Stomach smooth muscle (tissue), 2 donors: ENCODE measurements around the gene ELMO1.

Experiments used
- H3K27ac ChIP-seq: one replicate; pipeline ENCODE4 v1.7.0; 2013; ENCODE audit warnings: mild to moderate bottlenecking, low read length, inconsistent platforms
- H3K27me3 ChIP-seq, 2 donors: one replicate each; pipeline ENCODE4 v1.7.0; 2013; ENCODE audit warnings: low read length in 2 of 2; ENCODE audit not compliant: insufficient read depth in 2 of 2, control insufficient read depth in 1 of 2
- H3K36me3 ChIP-seq, 2 donors: one replicate each; pipeline ENCODE4 v1.7.0; 2013; ENCODE audit warnings: low read length in 2 of 2; ENCODE audit not compliant: control insufficient read depth in 2 of 2, insufficient read depth in 2 of 2
- H3K4me1 ChIP-seq: one replicate; pipeline ENCODE4 v1.7.0; 2013; ENCODE audit warnings: low read length; ENCODE audit not compliant: control insufficient read depth, insufficient read depth
- H3K4me3 ChIP-seq, 2 donors: one replicate each; pipeline ENCODE4 v1.7.0; 2013; ENCODE audit warnings: low read length in 2 of 2
- H3K9ac ChIP-seq, 2 donors: one replicate each; pipeline ENCODE4 v1.7.0; 2013; ENCODE audit warnings: low read length in 2 of 2, mild to moderate bottlenecking in 1 of 2
- H3K9me3 ChIP-seq, 2 donors: one replicate each; pipeline ENCODE4 v1.7.0; 2013; ENCODE audit warnings: low read length in 2 of 2; ENCODE audit not compliant: control insufficient read depth in 2 of 2
- donor health status: healthy.
- donor health status: Pancreatic carcinoma.

ELMO1 gene

DNA sequence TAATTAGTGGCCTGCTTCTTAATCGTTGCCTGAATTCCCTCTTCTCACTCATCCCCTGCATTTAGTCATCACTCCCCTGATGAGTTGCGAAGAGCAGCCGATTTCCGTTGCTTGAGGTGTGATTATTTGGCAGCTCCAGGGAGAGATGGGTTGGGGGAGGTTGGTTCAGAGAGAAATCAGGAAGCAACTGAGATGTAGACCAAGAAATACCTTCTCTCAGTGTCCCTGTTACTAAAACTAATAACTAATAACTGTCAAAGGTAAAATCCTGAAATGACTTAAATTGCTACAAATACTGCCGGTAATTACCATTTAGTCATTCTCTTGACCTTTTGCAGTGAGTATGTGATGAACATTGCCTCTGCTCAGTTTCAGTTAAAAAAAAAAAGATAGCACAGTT, 76.9 kb downstream of the ELMO1 start:
- H3K9me3 ChIP-seq = peaks cover 6% of the 10 kb centered on the region in 2 donors
- H3K36me3 ChIP-seq = no peaks in the 10 kb centered on the region
- no peaks in the 10 kb centered on the region for H3K4me1 ChIP-seq
- H3K9ac ChIP-seq = no peak overlapping the region
- H3K27ac ChIP-seq = no peak overlapping the region
- no peak overlapping the region for H3K4me3 ChIP-seq
- no peaks in the 10 kb centered on the region for H3K27me3 ChIP-seq

DNA sequence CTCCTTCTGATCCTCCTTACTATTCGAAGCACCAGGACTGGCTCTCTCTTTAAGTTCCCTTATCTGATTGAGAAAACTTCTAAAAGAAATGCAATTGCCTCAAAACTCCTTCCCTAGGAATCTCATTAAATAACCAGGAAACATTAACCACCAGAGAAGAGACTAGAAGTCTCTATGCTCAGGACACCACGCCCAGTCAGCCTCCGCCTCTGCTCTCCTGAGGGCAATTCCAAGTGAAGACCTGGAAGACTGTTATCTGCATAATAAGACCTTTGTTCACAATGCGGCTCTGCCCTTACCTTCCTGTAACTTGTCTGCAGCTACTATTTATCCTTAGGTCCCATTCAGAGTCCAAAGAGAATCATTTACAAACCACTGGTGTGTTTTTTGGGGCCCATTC, 78.8 kb downstream of the ELMO1 start:
- Histone ChIP-seq H3K4me3 (no peak overlapping the region), H3K27me3 (no peaks in the 10 kb centered on the region), H3K4me1 (no peaks in the 10 kb centered on the region), H3K9me3 (no peaks in the 10 kb centered on the region), H3K9ac (no peak overlapping the region), H3K36me3 (no peaks in the 10 kb centered on the region), H3K27ac (no peak overlapping the region)

DNA sequence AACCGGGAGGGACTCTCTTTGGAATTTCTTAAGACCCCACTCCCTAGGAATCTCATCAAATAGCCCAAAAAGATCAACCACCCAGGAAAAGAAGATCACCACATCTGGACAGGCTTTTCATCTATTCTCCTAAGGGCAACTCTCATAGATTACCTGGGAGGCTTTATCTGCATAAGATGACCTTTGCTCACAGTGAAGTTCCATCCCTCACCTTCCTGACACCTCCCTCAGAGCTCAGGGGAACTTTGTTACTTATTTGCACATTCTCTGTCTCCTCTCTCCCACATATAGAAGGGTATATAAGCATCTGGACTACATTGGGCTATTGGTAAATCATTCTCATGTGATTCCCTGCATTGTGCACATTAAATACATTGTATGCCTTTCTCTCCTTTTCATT, 80.1 kb downstream of the ELMO1 start:
- Histone ChIP-seq H3K36me3 (no peaks in the 10 kb centered on the region), H3K9me3 (no peaks in the 10 kb centered on the region), H3K9ac (no peak overlapping the region), H3K4me1 (no peaks in the 10 kb centered on the region), H3K27ac (no peak overlapping the region), H3K27me3 (no peaks in the 10 kb centered on the region), H3K4me3 (no peak overlapping the region)

DNA sequence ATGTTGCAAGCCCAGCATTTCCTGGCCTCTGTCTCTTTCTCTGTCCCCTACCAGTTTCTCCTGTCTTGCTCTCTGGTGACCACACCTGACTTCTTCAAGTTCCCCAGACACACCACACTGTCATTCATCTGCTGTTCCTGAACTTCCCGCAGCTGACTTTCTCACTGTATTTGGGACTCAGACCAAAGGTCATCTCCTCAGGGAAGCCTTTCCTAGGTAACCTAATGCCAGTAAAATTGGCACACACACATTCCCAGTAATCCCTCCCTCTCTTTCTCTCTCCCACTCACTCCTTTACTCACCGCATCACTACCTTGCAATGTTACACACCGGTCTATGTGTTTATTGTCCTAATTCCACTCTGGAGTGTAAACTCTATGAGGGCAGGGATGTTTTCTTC, 81.7 kb downstream of the ELMO1 start:
- no peak overlapping the region for H3K27ac ChIP-seq
- H3K9me3 ChIP-seq = no peaks in the 10 kb centered on the region

DNA sequence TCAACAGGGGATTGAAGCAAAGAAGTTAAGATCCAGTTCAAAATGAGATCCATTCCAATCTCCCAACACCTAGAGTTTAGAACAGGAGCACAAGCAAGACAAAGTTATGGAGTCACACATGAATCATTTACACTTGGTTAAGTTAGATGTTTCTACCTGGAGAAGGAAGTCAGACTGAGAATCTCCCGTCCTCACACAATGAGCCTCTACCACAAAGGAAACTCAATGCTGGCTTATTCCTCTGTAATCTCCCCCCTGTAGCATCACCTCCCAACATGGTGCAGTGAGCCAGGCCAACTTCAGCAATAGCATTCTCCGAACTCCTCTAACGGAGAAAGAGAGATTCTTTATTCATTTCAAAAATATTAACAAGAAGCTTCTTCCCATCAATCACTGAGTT, 82.2 kb downstream of the ELMO1 start:
- no peaks in the 10 kb centered on the region for H3K4me1 ChIP-seq
- no peak overlapping the region for H3K9ac ChIP-seq
- H3K27ac ChIP-seq = no peak overlapping the region
- H3K36me3 ChIP-seq = no peaks in the 10 kb centered on the region
- no peaks in the 10 kb centered on the region for H3K9me3 ChIP-seq
- no peaks in the 10 kb centered on the region for H3K27me3 ChIP-seq
- H3K4me3 ChIP-seq = no peak overlapping the region

More for the DNA sequence above, 81.7 kb downstream of the ELMO1 start:
- no peak overlapping the region for H3K9ac ChIP-seq
- H3K4me3 ChIP-seq = no peak overlapping the region
- H3K4me1 ChIP-seq = no peaks in the 10 kb centered on the region
- no peaks in the 10 kb centered on the region for H3K36me3 ChIP-seq
- H3K27me3 ChIP-seq = no peaks in the 10 kb centered on the region

DNA sequence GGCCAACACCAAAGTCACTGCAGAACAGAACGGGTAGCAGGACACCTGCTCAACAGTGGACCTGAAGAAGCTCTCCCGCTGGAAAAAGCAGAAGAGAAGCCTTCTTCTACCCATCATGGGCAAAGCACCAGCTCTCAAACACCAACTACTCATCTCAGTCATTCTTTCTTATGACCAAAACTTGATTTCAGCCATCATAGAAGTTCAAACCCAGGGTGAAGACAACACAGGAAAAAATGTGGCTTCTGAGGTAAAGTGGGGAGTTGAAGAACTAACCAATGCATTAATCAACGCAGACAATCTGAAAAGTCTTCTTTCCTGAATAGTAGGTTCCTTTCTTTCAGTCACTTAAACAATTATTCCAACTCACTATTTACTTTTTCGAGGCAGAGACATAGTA, 83.3 kb downstream of the ELMO1 start:
- H3K9me3 ChIP-seq = no peaks in the 10 kb centered on the region
- no peaks in the 10 kb centered on the region for H3K27me3 ChIP-seq
- H3K9ac ChIP-seq = no peak overlapping the region
- H3K36me3 ChIP-seq = no peaks in the 10 kb centered on the region
- H3K4me3 ChIP-seq = no peak overlapping the region
- no peak overlapping the region for H3K27ac ChIP-seq
- no peaks in the 10 kb centered on the region for H3K4me1 ChIP-seq

DNA sequence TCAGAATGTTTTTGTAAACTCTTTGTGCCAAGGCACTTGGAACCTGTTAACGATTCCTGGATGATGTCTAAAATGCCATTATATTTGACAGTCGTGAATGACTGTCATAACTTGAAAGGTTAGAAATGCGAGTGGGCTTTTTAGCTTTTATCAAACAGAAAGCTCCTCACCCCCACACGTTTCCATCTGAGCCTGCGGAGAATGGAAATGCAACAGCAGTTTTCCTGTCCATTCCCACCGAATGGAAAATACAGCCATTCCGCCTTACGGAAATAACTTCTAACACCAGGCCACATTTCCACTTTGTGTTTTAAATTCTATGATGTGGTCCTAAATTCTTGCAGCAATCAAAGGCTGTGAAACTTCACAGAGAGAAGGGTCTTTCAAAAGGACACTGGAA, 83.8 kb downstream of the ELMO1 start:
- no peaks in the 10 kb centered on the region for H3K27me3 ChIP-seq
- H3K27ac ChIP-seq = no peak overlapping the region
- H3K36me3 ChIP-seq = no peaks in the 10 kb centered on the region
- no peaks in the 10 kb centered on the region for H3K9me3 ChIP-seq
- no peak overlapping the region for H3K9ac ChIP-seq
- no peak overlapping the region for H3K4me3 ChIP-seq
- no peaks in the 10 kb centered on the region for H3K4me1 ChIP-seq

DNA sequence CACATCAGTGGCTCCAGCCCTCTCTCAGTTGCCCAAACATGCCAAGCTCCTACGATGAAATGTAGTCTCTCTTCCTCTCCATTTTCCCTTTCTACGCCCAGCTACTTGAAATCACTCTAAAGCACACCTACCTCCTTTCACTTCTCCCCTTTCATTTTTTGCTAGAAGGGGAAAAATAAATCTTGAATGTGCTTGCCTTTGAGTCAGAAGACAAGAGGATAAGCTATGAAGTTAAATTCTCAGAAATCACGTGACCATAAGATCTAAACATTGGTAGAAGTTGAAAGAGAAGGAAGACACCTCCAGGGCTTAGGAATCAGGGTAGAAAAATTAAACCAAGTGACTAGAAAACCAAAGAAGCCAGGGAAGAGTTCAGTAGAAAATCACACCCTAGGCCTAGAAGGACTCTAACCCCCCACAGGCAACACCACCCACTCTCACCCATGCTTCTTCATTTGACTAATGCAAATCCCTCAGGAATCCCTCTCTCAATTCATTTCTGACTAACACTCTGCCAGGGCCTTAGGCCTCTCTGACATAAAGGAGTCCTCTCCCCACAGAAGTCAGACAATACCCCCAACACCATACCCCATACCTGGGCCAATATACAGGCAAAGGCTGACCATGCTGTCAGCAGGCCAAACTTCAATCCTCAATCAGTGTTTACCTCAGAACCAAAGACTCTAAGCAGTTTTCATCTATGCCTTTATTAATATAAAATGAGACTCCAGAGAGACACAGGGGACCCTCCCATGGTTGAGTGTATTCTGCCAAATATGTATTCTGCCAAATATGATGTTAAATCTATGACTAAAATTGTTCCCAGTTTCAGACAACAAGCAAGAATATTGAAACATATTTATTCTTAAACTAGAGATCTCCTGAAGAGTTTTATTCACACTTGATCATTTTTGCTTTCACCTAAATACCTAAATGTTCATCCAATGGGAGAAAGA, 84.8 kb downstream of the ELMO1 start:
- no peaks in the 10 kb centered on the region for H3K27me3 ChIP-seq
- H3K36me3 ChIP-seq = no peaks in the 10 kb centered on the region

DNA sequence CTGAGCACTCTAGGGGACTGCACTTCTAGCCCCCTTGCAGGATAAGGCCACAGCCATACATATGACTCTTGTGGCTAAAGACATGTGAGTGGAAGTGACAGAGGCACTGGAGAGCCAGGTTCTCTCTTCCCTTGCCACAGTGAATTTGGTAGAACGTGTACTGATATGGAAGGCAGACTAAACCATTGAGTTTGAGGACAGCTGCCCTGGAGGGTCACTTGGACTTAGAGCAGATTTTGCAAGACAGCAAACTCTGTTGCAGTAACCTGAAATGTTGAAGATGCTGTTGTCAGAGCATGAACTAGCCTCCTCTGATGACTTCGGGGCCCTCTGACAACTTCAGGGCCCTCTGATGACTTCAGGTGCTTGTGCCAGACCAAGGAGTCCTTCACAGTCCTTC, 85.9 kb downstream of the ELMO1 start:
- Histone ChIP-seq H3K27ac (no peak overlapping the region), H3K4me3 (no peak overlapping the region), H3K4me1 (no peaks in the 10 kb centered on the region), H3K27me3 (no peaks in the 10 kb centered on the region), H3K9ac (no peak overlapping the region), H3K36me3 (no peaks in the 10 kb centered on the region), H3K9me3 (no peaks in the 10 kb centered on the region)

More for the DNA sequence above, 84.8 kb downstream of the ELMO1 start:
- Histone ChIP-seq H3K4me1 (no peaks in the 10 kb centered on the region), H3K9me3 (no peaks in the 10 kb centered on the region), H3K4me3 (no peak overlapping the region), H3K27ac (no peak overlapping the region), H3K9ac (no peak overlapping the region)

DNA sequence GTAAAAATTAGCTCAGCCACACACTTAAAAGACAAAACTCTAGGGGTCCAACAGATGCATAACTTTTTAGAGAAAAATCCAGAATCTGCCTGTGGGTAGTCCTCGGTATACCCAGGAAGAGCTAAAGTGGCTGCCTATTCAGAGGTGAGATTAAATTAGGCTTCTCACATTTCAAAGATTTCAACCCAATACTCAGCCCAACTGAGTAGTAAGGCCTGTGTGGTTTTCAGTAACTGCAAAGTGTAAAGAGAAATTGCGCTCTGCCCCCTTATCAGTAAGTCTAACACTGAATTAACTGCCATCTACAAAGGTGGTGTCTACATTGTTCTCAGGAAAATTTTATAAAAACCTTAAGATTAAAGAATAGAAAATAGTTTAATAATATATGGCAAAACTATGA, 88.2 kb downstream of the ELMO1 start:
- Histone ChIP-seq H3K27me3 (no peaks in the 10 kb centered on the region), H3K36me3 (no peaks in the 10 kb centered on the region), H3K4me3 (no peak overlapping the region), H3K9ac (no peak overlapping the region), H3K27ac (no peak overlapping the region), H3K9me3 (no peaks in the 10 kb centered on the region), H3K4me1 (no peaks in the 10 kb centered on the region)

DNA sequence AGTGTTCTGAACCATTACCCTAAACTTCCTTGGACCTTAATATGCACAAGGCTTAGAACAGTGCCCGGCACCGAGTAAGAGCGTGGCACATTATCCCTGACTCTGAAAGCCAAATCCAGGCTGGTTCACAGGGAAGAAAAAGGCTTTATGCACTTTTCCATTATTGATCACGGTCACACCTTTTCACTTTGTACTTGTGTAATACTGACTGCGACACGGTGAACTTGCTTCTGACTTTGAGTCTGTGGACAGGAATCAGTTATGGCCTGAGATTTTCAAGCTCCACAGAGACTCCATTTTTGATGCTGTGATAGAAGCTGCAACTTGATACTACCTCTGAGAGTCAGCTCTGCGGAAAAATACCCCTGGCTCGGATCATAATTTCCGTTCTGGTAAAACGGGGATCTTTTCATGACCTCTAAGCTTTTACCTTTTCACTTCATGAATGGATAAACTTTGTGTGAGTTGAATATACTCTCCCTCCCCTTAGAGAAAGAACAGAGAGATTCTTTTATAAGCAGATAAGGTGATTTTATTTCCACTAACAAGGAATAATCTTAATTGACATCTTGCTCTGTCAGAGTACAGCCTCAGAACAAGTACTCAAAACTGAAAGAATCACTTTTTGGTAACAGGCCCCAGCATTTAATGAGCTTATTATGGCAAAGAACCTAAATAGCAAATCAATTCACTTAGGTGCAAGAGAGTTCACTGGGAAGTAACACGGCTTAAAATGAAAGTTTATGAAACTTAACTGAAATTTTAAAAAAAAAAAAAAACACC, 88.8 kb downstream of the ELMO1 start:
- Histone ChIP-seq H3K4me1 (no peaks in the 10 kb centered on the region), H3K27ac (no peak overlapping the region), H3K9me3 (no peaks in the 10 kb centered on the region), H3K4me3 (no peak overlapping the region), H3K27me3 (no peaks in the 10 kb centered on the region), H3K9ac (no peak overlapping the region), H3K36me3 (no peaks in the 10 kb centered on the region)
